Glutamatergic neuron (in vitro differentiated cells): Measurements from ENCODE around the gene ENO1. TPM values are rescaled to one million over a fixed set of nuclear protein-coding genes. Genes with fewer than 3 reads are reported as not detected.
A peak's percentile ranks its signal among the peaks of the same experiment; 100 is the strongest.

Experiments used
- DNase-seq: peaks from one replicate; pipeline ENCODE4 v3.0.0; 2022
- H3K27ac Mint-ChIP-seq: one replicate; pipeline ENCODE4 v1.8.0; 2020; ENCODE audit warnings: mild to moderate bottlenecking, mixed read lengths, inconsistent platforms; ENCODE audit not compliant: unreplicated experiment
- H3K27me3 Mint-ChIP-seq: one replicate; pipeline ENCODE4 v1.8.0; 2020; ENCODE audit warnings: mild to moderate bottlenecking, moderate library complexity, mixed read lengths, inconsistent platforms; ENCODE audit not compliant: unreplicated experiment
- H3K36me3 Mint-ChIP-seq: one replicate; pipeline ENCODE4 v1.8.0; 2020; ENCODE audit warnings: mild to moderate bottlenecking, mixed read lengths, inconsistent platforms; ENCODE audit not compliant: unreplicated experiment
- H3K4me1 Mint-ChIP-seq: one replicate; pipeline ENCODE4 v1.8.0; 2020; ENCODE audit warnings: mild to moderate bottlenecking, low read depth, mixed read lengths, inconsistent platforms; ENCODE audit not compliant: unreplicated experiment
- H3K4me3 Mint-ChIP-seq: one replicate; pipeline ENCODE4 v1.8.0; 2020; ENCODE audit warnings: mild to moderate bottlenecking, mixed read lengths, inconsistent platforms; ENCODE audit not compliant: unreplicated experiment
- H3K9me3 Mint-ChIP-seq: one replicate; pipeline ENCODE4 v1.8.0; 2020; ENCODE audit warnings: mild to moderate bottlenecking, moderate library complexity, mixed read lengths, inconsistent platforms; ENCODE audit not compliant: unreplicated experiment
- CTCF ChIP-seq: fragments of 200-600 bp; sonication (generic); IDR thresholded peaks from one replicate; pipeline ENCODE4 v1.5.0; 2021; ENCODE audit not compliant: partially characterized antibody, unreplicated experiment
- total RNA-seq: library from RNA; stranded (reverse); fragmentation: NEBNext Ultra II Directional; extraction: Animal tissue kit (Norgen Biotek cat#: 25700); gene quantifications from one replicate; pipeline ENCODE4 v1.2.1, GENCODE V29; 2021; ENCODE audit not compliant: unreplicated experiment

Gene ENO1
- total RNA-seq, 1 donor from 2014 or later, result 357 TPM

- Mint-ChIP-seq H3K9me3 (no peaks in the 10 kb centered on the region), H3K27ac (no peak overlapping the region), H3K36me3 (peaks cover 4% of the 10 kb centered on the region), H3K4me1 (peaks cover 12% of the 10 kb centered on the region), H3K27me3 (peaks cover 6% of the 10 kb centered on the region), H3K4me3 (no peak overlapping the region)
- DNase-seq, result no peak
- TF ChIP-seq CTCF, result no peak
Measured at GRCh38 chr1:8873001-8873400, 5.5 kb downstream of the ENO1 start.

GRCh38 chr1:8871965-8872399 lies 6.5 kb downstream of the ENO1 start:
- Mint-ChIP-seq H3K4me1 (peaks cover 12% of the 10 kb centered on the region), H3K36me3 (peaks cover 4% of the 10 kb centered on the region), H3K9me3 (no peaks in the 10 kb centered on the region), H3K27me3 (peaks cover 4% of the 10 kb centered on the region), H3K27ac (no peak overlapping the region), H3K4me3 (no peak overlapping the region)
- no peak for DNase-seq
- TF ChIP-seq CTCF, result no peak

GRCh38 chr1:8871539-8871935 lies 6.9 kb downstream of the ENO1 start:
- DNase-seq, result no peak
- Mint-ChIP-seq H3K27me3 (peaks cover 4% of the 10 kb centered on the region), H3K4me3 (no peak overlapping the region)

GRCh38 chr1:8870616-8871538 lies 7.6 kb downstream of the ENO1 start:
- H3K36me3 Mint-ChIP-seq, result peaks cover 4% of the 10 kb centered on the region
- H3K27me3 Mint-ChIP-seq, result peaks cover 4% of the 10 kb centered on the region
- H3K4me3 Mint-ChIP-seq, result no peak overlapping the region
- H3K4me1 Mint-ChIP-seq, result peaks cover 12% of the 10 kb centered on the region
- no peak for DNase-seq
- no peaks in the 10 kb centered on the region for H3K9me3 Mint-ChIP-seq
- TF ChIP-seq CTCF, result no peak
- H3K27ac Mint-ChIP-seq, result peak overlapping the region; percentile 33

More at GRCh38 chr1:8871539-8871935, 6.9 kb downstream of the ENO1 start:
- H3K4me1 Mint-ChIP-seq, result peaks cover 12% of the 10 kb centered on the region
- H3K36me3 Mint-ChIP-seq, result peaks cover 4% of the 10 kb centered on the region
- TF ChIP-seq CTCF, result peak; percentile 16
- H3K9me3 Mint-ChIP-seq, result no peaks in the 10 kb centered on the region
- H3K27ac Mint-ChIP-seq, result no peak overlapping the region

GRCh38 chr1:8870103-8870502 lies 8.4 kb downstream of the ENO1 start:
- H3K27ac Mint-ChIP-seq, result no peak overlapping the region
- TF ChIP-seq CTCF, result no peak
- H3K9me3 Mint-ChIP-seq, result no peaks in the 10 kb centered on the region
- H3K4me1 Mint-ChIP-seq, result peaks cover 12% of the 10 kb centered on the region
- H3K36me3 Mint-ChIP-seq, result peaks cover 4% of the 10 kb centered on the region
- peaks cover 4% of the 10 kb centered on the region for H3K27me3 Mint-ChIP-seq
- no peak for DNase-seq
- H3K4me3 Mint-ChIP-seq, result no peak overlapping the region
